ENCODE data around the gene NTN3.

Gene NTN3

DNA sequence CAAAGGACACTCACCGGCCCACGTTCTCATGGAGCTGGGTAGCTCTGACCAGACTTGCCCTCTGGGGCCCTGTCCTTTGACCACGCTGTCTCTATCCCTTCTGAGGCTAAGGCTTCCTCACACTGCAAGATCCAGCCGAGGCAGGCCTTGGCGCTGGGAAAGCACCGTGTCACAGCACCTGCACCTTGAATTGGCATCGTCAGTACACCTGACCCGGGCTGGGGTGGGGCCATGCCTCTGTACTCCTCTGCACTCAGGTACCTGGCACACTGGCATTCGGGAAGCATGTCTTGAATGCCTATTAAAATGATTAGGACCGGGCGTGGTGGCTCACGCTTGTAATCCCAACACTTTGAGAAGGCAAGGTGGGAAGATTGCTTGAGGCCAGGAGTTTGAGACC is 9.9 kb downstream of the NTN3 start:
- no peak for DNase-seq

DNA sequence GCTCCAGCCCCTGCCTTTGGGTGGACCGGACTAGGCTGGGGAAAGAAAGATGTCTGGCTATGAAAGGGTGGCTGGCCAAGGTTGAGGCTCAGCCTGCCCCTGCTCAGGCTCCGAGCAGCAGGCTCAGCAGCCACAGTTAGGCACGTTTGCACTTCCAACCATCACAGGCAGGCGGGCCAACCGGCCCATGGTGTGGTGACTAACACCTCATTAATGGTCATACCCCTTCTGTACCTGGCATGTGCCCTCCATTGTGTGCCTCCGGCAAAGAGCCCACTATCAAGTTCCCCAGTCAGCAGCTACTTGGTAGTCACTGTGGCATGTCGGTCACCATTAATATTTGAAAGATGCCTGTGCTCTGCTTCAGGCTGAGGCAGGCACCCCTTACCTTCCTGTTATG is 10.6 kb downstream of the NTN3 start:
- DNase-seq, result no peak

- DNase-seq, result no peak
These were observed 11.2 kb downstream of the NTN3 start for GRCh38 chr16:2482249-2482648.

GRCh38 chr16:2482708-2483534 is 11.8 kb downstream of the NTN3 start:
- DNase-seq, result peak; percentile 80

DNA sequence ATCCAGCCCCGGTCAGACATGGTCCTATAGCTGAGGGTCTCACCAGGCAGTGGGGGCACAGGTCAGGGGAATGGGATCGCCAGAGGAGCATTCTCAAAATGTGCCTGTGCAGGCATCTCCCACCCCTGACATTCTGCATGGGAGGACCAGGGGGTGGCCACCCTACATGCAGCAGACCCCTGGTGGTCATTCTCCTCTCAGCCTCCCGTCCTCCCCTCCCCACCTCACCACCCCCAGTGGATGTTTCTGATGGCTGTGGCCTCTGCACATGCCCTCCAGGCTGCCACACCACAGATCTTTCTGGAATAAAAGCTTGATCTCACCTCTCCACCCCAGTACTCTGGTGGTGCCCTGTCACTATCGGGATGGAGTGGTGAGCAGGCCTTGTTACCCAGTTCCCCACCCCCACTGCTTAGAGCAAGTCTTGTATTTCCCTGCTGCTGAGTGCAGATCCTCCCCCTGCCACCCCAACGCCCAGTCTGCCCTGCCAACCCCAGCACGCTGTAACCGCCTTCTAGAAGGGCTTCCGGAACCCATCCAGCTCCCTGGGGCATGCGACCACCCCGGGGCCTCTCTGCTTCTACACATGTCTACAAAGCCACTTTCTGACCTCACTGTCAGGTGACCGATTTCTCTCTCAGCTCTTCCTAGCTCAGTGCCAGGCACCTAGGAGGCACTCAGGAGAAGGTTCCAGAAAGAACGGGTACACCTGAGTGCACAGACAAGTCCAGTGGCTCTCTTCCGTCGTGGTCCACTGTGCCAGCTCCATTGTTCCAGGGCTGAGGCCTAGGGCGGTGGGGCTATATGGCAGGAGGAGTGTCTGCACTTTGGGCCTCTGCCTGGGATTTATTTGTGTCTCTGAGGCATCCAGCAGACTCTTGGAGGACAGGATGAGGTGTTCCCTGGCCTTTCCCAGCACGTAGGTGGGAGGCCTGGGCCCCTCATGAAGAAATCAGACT is 13.1 kb downstream of the NTN3 start:
- no peak for DNase-seq

DNA sequence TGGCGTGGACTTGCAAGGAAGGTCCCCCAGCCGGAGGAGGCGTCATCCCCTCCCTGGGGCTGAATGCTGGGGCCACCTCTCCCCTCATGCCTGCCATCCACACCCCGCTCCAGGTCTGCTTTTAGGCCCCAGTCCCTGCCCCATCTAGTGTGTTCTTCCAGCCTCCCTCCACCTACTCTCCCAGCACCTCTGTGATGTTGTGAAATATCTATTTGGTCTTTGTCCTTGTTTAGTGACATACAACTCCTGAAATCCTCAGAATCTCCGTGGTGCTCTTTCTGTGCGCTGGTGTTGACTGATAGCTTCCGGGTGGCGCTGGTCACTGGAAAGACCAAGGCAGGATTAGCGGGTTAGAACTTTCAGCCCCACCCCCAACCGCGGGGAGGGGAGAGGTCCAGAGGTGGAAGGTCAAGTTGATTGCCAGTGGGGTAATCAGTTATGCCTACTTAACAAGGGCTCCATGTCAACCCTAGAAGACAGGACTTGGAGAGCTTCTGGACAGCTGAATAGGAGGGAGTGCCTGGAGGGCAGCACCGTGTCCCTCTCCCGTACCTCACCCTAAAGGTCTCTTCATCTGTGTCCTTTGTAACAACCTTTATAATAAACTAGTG is 13.9 kb downstream of the NTN3 start:
- no peak for DNase-seq

DNA sequence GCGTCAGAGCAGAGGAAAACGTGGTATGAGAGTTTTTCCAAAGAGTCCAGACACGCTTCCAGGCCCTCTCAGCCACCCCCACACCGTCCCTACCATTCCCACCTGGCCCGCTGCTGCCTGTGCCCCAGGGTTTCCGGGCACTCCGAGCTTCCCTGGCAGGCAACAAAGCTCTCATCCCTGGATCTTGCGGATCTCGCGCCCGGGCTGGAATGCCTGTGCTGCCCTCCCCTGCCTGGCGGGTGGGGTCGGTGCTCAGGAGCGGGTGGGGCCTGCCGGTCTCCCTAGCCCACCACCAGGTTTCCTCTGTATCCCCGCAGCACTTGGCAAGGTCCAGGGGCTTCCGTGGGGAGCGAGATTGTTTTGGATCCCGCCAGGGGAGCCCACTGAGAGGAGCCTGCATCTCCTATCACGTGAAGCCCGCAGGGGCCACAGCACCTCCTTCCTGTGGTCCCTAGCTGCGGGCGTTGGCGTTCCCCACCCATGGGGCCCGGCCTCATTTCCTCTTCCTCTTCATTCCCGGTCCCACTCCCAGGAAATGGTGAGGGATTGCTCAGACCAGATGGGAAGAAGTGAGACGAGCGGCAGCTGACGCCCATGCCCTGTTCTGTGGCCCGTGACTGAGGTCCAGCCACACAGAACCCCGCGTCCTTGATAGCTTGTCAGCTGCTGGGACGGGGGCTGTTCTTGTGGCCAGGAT is 14.9 kb downstream of the NTN3 start:
- no peak for DNase-seq

- no peak for DNase-seq
These were observed 15.8 kb downstream of the NTN3 start for GRCh38 chr16:2486645-2487516.

DNA sequence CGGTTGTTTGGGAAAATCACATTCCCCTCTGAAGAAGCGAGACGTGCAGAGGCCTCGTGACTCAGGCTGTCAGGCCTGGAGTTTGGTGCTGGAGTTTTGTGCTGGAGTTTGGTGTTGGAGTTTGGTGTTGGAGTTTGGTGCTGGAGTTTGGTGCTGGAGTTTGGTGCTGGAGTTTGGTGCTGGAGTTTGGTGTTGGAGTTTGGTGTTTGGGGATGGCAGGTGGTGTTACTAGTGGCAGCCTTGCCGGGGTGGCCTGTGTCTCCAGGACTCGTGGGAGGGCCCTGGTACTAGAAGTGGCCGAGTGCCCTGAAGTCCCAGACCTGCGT is 16.4 kb downstream of the NTN3 start:
- no peak for DNase-seq

DNA sequence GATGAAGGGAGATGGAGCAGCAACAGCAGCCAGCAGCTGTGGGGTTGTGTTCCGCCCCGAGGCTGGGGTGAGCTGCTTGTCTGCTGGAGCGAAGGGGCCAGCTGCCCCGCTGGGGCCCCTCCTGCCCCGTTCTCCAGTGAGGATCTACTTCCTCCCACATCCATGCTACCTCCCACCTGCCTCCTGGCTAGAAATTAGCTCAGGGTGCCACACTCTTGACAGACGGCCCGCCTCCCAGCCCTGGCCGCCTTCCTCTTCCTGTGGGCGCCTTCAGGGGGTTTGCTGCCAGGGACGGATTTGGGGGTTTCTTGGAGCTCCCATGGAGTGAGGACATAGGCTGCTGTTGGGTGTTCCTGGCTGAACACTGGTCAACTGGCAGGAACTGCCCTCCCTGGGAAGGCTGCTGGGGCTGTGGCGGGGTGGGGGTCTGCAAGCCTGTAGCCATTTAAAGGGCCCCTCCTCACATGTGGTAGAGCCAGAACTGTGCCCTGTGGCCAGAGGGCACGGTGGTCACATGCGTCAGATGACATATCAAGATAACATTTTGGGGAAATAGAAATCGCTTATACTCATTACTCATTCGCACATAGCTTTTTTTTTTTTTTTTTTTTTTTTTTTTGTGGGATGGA is 16.9 kb downstream of the NTN3 start:
- no peak for DNase-seq

- no peak for DNase-seq
These were observed 18.5 kb downstream of the NTN3 start for GRCh38 chr16:2489581-2489980.

- no peak for DNase-seq
These were observed 19.4 kb downstream of the NTN3 start for GRCh38 chr16:2490190-2491105.

- DNase-seq, result no peak
These were observed 21.2 kb downstream of the NTN3 start for GRCh38 chr16:2492292-2492691.

DNA sequence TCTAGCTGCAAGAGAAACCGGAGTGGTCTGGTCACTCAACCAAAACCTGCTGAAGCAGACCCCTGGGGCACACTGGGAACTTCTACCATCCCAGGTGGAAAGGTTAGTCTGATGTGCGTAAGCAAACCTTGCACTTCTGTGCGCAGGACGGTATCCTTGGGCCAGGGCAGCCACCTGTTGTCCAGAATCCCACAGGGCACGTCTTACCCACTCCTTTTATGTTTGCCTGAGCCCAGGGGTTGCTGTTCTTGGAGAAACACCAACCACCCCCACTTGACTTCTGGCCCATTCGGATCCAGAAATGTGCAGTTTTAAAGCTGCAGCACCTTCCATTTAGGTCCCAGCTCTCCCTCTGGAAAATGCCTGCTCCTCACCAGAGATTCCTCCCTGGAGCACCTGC is 22.5 kb downstream of the NTN3 start:
- no peak for DNase-seq

- no peak for DNase-seq
These were observed 23.5 kb downstream of the NTN3 start for GRCh38 chr16:2494616-2495015.

DNA sequence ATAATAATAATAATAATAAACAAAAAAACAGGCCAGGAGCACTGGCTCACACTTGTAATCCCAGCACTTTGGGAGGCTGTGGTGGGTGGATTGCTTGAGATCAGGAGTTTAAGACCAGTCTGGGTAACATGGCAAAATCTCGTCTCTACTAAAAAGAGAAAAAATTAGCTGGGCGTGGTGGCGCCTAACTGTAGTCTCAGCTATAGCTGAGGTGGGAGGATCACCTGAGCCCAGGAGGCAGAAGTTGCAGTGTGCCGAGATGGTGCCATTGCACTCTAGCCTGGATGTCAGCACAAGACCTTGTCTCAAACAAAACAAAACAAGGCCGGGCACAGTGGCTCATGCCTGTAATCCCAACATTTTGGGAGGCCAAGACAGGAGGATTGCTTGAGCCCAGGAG is 23.9 kb downstream of the NTN3 start:
- no peak for DNase-seq

GRCh38 chr16:2496223-2497115 is 25.4 kb downstream of the NTN3 start:
- DNase-seq, result no peak

- DNase-seq, result peak; percentile 65
These were observed 26.1 kb downstream of the NTN3 start for GRCh38 chr16:2497116-2497630.
